KOPT-K1 (cell line): ENCODE data around the gene BRAF.
A peak's percentile ranks its signal among the peaks of the same experiment; 100 is the strongest.
"Not testable (repeated sequence)": the region's sequence is repeated elsewhere in the genome, so short reads cannot be mapped to it uniquely, and the experiment has no call there.

ENCODE experiments used
- H3K27ac ChIP-seq: fragments of 200-600 bp; sonication (generic); 2 replicates; pipeline ENCODE4 v1.5.1; 2016; ENCODE audit warnings: antibody characterized with exemption, mild to moderate bottlenecking, low read depth, low read length; ENCODE audit not compliant: poor library complexity, severe bottlenecking
- H3K36me3 ChIP-seq: fragments of 200-600 bp; sonication (generic); 2 replicates; pipeline ENCODE4 v1.5.1; 2017; ENCODE audit warnings: antibody characterized with exemption, mild to moderate bottlenecking, low read length, moderate library complexity; ENCODE audit not compliant: insufficient read depth
- H3K9me3 ChIP-seq: fragments of 200-600 bp; sonication (generic); 2 replicates; pipeline ENCODE4 v1.5.1; 2017; ENCODE audit warnings: antibody characterized with exemption, low read length, mild to moderate bottlenecking; ENCODE audit not compliant: insufficient read depth, poor library complexity, severe bottlenecking

The BRAF gene

DNA sequence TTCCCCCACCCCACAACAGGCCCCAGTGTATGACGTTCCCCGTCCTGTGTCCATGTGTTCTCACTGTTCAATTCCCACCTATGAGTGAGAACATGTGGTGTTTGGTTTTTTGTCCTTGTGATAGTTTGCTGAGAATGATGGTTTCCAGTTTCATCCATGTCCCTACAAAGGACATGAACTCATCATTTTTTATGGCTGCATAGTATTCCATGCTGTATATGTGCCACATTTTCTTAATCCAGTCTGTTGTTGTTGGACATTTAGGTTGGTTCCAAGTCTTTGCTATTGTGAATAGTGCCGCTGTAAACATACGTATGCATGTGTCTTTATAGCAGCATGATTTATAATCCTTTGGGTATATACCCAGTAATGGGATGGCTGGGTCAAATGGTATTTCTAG is 216.0 kb downstream of the BRAF start:
- H3K9me3 ChIP-seq, H3K27ac ChIP-seq: not testable (repeated sequence)
- peaks cover 33% of the 10 kb centered on the region for H3K36me3 ChIP-seq

DNA sequence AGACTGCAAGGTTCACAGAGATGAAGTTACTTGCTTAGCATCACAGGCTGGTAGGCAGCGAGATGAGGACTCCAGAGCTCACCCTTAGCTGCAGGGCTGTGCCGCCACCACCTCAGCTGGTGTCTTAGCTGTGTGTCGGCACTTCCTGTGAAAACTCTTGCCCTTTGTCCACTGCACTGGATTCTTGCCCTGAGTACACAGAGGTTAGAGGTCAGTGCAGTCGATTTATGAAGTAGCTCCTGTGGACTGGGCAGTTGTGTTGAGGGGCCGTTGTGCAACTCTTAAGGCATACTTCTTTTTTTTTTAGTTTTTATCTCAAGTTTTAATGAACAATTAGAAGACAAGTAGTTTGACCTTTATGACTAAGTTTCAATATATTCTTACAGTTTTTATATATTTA is 217.6 kb downstream of the BRAF start:
- H3K9me3 ChIP-seq: no peaks in the 10 kb centered on the region
- H3K27ac ChIP-seq: no peak overlapping the region
- H3K36me3 ChIP-seq: peaks cover 44% of the 10 kb centered on the region

DNA sequence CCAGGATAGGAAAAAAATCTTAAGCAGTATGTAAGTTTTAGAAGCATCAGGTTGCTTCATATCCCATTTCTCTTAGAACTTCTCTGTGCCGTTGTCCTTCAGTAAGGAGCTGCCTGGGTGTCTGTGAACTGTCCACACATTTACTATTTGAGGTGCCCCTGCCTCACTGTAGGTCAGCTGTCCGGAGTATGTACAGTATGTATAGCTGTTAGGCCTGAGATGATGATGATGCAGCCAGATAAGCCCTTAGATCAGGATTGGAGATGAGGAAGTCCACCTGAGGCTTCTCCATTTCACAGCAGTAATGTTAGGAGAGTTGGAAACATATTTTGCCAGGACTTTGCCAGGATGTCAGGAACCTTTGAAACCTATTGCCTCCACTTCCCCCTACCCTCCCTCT is 220.5 kb downstream of the BRAF start:
- H3K27ac ChIP-seq: no peak overlapping the region
- peaks cover 48% of the 10 kb centered on the region for H3K36me3 ChIP-seq
- no peaks in the 10 kb centered on the region for H3K9me3 ChIP-seq

DNA sequence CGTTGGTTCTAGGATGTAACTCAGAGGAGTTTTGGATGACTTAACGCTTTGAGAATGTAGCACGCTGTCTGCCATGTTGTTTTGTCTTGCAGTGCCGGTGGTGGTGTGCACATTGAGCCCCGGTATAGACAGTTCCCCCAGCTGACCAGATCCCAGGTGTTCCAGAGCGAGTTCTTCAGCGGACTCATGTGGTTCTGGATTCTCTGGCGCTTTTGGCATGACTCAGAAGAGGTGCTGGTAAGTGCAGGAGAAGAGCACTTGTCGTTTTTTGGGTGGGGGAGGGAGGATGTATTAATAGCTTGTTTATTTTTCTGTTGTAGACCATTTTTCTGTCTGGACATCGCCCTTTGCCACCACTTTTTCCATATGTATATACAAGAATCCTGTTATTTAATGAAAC is 222.0 kb downstream of the BRAF start:
- Histone ChIP-seq H3K36me3 (peaks cover 49% of the 10 kb centered on the region), H3K9me3 (no peaks in the 10 kb centered on the region), H3K27ac (no peak overlapping the region)

DNA sequence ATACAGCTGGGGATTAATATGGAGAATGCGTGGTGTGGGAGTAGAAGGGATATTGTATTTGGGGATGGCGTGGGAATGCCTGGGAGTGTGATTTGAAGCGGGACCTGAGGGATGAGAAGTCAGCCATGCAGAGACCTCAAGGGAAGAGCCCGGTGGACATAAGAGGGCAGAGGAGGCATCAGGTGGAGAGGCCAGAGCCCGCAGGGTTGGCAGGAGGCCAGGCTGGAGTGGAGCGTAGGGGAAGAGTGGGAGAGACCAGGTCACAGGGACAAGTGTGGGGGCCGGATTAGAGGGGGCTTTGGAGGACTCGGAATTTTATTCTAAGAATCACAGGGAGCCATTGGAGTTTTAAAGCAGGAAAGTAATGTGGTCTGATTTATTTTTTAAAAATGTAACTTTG is 226.3 kb downstream of the BRAF start:
- Histone ChIP-seq H3K27ac (no peak overlapping the region), H3K9me3 (no peaks in the 10 kb centered on the region), H3K36me3 (peaks cover 24% of the 10 kb centered on the region)

DNA sequence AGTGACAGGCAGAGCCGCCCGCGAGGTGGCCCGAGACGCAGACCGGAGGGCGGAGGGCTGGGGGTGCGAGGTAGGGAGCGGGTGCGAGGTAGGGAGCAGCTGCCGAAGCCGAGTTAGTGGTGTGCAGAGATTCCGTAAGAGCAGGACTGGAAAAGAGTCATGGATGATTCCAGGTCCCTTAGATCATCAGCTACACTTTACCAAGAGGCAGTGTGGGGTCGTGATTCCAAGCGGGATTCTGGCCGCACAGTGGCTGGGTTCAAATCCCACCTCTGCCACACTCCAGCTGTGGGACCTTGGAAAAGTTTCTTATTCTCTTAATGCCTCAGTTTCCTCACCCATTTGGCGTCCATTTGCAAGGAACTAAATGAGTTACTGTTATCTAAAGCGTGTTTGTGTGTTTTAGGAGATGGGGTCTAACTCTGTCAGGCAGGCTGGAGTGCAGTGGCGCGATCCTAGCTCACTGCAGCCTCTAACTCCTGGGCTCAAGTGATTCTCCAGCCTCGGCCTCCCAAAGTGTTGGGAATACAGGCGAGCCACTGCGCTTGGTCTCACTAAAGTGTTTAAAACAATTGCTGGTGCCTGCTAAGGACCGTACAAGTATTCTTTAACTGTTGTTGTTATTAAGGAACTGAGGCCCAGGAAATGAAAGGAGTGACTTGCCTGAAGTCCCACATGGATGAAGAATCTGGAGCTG is 227.1 kb downstream of the BRAF start:
- H3K36me3 ChIP-seq: peaks cover 22% of the 10 kb centered on the region
- peak overlapping the region; percentile 77 for H3K27ac ChIP-seq
- H3K9me3 ChIP-seq: no peaks in the 10 kb centered on the region

DNA sequence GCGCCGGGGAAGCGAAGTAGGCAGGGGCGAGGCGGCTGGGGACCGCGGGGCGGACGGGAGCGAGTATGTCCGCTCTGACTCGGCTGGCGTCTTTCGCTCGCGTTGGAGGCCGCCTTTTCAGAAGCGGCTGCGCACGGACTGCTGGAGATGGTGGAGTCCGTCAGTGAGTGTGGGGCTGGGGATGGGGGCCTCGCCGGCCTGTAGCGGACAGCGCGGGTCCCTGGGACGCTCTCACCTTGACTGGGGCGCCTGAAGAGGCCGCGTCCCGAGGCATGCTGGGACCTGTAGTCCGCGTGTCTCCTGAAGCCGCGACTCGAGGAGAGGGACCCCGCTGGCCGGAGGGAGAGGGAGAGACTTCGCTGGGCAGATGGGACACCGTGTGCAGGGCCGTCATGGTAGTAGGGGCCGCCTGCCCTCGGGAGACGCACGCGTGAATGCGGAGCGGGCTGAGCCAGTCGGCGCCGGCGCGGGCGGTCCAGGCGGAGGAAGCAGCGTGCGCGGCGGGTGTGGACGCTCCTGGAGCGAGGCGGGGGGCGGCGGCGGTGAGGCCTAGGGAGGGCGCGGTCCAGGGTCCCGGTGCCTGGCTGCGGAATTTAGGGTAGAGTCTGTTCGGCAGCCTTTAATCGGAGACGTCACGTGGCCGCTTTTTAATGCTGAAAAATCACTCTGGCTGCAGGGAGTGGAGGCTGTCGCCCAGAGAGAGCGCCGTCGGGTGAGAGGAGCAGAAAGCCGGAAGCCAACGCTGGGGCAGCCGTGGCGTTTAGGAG is 227.9 kb downstream of the BRAF start, which contains the start of gene NDUFB2:
TSS of gene NDUFB2 (plus strand) at position 29 of the 767 bp plus-strand sequence. CDS start at position 66, 37 bp downstream.
- no peaks in the 10 kb centered on the region for H3K9me3 ChIP-seq
- H3K36me3 ChIP-seq: peaks cover 29% of the 10 kb centered on the region
- H3K27ac ChIP-seq: peak within 1 kb of the TSS; percentile 77

DNA sequence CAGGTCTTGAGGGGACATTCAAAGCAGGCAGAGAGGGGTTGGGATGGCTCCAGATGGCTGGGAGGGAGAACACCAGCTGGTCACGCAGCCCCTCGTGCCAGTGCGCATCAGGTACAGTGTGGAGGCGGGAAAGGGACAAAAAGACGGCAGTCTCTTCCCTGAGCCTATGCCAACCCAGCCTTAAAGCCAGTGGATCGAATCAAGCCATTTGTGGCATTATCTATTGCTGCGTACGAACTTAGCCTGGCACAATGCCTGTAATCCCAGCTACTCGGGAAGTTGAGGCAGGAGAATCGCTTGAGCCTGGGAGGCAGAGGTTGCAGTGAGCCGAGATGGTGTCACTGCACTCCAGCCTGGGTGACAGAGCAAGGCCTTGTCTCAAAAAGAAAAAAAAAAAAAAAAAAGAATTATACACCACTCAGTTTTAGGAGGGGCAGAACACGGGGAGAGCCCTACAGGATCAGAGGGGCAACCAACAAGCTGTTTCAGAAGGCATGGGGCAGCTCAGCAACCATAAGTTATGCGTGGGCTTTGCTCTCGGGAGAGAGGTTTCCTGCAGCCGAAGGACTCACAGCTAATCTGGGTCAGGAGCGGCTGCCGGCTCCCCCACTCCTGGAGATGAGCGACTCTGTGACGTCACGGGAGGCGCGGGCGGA is 228.6 kb downstream of the BRAF start:
- H3K27ac ChIP-seq: peak overlapping the region; percentile 77
- H3K36me3 ChIP-seq: peaks cover 37% of the 10 kb centered on the region
- H3K9me3 ChIP-seq: no peaks in the 10 kb centered on the region

DNA sequence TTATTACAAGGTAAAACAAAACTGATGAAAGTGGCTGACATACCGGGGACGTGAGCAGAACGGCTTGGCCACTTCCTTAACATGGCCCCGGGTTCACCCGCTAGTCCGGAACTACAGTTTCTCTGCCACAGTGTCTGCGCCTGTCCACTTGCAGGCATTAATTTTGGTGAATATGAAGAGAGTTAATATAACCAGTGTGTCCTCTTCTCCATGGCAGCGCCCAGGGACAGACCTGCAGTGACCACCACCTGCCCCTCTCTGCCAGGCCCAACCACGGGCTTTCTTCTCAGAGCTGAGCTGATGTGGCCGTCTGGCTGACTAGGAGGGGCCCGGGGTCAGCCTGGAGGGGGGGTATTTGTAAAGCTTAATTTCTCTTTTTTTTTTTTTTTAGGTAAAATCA is 229.3 kb downstream of the BRAF start:
- H3K9me3 ChIP-seq: no peaks in the 10 kb centered on the region
- H3K36me3 ChIP-seq: peaks cover 44% of the 10 kb centered on the region
- no peak overlapping the region for H3K27ac ChIP-seq

DNA sequence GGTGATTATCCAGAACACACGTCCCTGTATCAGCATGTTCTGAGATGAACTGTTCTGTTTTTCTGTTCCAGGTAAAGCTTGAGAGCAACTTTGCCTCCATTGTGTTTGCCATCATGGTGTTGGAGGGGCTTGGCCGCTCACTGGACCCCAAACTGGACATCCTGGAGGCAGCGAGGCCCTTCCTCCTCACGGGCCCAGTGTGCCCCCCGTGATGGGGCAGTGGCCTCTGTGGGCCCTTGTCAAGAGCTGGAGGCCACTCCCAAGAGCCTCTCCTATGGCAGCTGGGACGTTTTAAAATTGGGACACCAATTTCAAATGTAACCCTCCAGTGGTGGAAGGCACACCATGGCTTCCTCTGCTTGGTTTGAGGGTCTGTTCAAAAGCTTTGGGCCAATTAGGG is 230.1 kb downstream of the BRAF start:
- Histone ChIP-seq H3K36me3 (peaks cover 52% of the 10 kb centered on the region), H3K27ac (no peak overlapping the region), H3K9me3 (no peaks in the 10 kb centered on the region)

DNA sequence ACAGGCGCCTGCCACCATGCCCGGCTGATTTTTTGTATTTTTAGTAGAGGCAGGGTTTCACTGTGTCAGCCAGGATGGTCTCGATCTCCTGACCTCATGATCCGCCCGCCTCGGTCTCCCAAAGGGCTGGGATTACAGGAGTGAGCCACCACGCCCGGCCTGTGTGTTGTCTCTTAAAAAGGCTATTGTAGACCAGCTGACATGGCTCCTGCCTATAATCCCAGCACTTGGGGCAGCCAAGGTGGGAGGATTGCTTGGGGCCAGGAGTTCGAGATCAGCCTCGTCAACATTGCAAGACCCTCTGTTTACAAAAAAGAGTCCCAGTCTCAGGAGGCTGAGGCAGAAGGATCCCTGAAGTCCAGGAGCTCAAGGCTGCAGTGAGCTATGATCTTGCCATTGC is 230.9 kb downstream of the BRAF start:
- H3K36me3 ChIP-seq: peaks cover 53% of the 10 kb centered on the region
- not testable (repeated sequence) for H3K9me3 ChIP-seq, H3K27ac ChIP-seq

DNA sequence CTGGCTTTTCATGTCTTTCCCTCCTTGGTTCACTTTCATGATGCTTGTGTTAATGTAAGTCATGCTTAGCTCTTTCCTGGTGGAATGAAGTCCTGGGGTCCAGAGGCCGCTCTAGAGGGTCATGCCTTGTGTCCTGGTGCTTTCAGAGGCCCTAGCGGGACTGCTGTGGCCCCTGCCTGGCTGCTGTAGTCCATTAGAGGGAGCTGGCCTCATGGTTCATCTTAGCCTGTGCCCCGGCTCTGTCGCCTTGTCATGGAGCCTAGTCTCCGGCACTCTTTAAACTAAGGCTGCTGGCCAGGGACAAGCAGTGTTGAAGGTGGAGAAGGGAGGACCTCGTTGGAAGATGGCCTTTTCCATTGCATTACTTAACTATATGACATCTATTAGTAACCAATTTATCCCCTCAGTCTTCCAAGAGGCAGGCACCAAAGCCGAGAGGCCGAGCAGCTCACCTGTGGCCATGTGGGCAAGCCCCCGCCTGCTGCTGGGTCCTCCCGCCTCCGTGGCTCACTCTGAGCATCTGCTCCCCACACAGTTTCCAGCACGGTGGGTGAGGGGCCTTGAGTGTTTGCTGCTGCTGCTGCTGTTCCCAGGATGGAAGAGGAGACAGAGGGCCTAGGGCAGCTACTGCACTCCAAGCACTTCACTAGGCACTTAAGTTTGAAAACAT is 233.2 kb downstream of the BRAF start:
- Histone ChIP-seq H3K9me3 (no peaks in the 10 kb centered on the region), H3K36me3 (peaks cover 75% of the 10 kb centered on the region), H3K27ac (no peak overlapping the region)

DNA sequence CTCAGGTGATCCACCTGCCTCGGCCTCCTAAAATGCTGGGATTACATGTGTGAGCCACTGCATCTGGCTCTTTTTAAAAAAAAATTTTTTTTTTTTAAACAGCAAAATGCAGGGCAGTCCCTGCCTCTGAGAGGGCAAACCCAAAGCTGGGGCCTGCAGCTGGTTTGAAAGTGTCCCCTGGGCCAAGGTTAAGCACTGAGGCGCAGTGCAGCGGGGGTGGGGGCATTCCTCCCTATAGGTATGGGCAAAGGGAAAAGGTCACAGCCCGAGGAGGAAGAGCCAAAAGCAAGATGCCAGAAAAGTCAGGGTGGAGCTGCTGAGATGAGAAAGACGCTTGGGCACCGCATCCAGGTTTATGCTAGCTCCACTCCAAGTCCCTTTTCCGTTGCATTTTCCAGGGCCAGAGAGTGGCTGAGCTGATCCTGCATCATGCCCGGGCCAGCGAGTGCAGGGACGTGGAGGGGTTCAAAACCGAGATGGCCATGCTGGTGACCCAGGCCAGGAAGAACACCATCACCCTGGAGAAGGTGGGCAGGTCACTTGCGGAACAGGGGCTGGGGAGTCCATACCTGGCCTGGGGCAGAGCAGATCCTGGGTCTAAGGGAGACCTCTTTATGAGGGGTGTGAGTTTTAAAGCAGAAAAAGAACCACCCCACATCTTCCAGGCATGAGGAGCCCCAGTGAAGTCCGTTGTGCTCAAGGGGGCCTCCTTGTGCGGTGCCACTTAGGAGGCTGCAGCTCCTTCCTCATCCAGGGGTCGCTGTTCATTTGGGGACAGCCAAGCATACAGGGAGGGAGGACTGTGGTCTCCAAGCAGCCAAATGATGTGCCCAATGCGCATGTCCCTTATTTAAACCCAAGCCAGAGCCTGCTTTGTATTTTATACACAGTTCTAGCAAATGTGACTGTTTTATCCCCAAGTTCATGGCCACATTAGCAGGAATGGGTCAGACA is 235.3 kb downstream of the BRAF start:
- Histone ChIP-seq H3K9me3 (no peaks in the 10 kb centered on the region), H3K36me3 (peaks cover 86% of the 10 kb centered on the region), H3K27ac (no peak overlapping the region)

DNA sequence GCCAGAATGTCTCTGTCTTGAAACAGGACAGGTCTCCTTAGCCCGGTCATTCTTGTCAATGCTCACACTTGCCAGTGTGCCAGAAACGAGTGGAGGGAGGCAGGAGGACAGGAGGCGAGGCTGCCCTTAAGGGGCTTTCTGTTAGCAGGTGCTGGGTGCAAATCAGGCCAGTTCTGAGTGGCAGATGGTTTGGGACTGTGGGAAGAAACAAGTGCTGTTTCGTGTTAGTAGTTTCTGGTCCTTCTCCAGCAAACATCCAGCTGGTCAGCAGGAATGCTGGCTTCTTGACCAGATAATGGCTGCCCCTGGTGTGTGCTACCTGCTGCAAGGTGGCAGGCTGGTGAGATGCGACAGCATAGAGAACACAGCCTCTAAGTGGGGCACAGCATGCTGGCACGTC is 236.4 kb downstream of the BRAF start:
- Histone ChIP-seq H3K27ac (no peak overlapping the region), H3K36me3 (peaks cover 92% of the 10 kb centered on the region), H3K9me3 (no peaks in the 10 kb centered on the region)
